GM12878 (cell line): ENCODE data around the gene TPD52L3. TPM values are rescaled to one million over a fixed set of nuclear protein-coding genes. Genes with fewer than 3 reads are reported as not detected.

Experiments used
- ATAC-seq: fragments of 200-7000 bp; cut with Tn5 transposase; 3 replicates; pipeline ENCODE4 v1.9.1; 2020; ENCODE audit warnings: mild to moderate bottlenecking, moderate library complexity
- BruUV-seq: library from RNA; stranded (reverse); fragments of 400-500 nt; replicated peaks from 2 replicates; lab custom pipeline; 2021; lab: Mats Ljungman, UMichigan
- CTCF ChIA-PET: fragments of 300-600 bp; sonication (Branson Sonifier 250); formaldehyde crosslinking; extraction: SDS; loops from one replicate; lab custom pipeline; 2021; ENCODE audit warnings: inconsistent platforms; lab: Yijun Ruan, JAX
- POLR2A ChIA-PET: fragments of 350-600 bp; formaldehyde crosslinking; extraction: SDS; loops from one replicate; lab custom pipeline; 2021; ENCODE audit warnings: inconsistent platforms; lab: Charles Lee
- RAD21 ChIA-PET: fragments of 300-600 bp; sonication (Branson Sonifier 250); formaldehyde crosslinking; loops from one replicate; lab custom pipeline; 2023; ENCODE audit warnings: antibody characterized with exemption; ENCODE audit not compliant: unreplicated experiment; lab: Charles Lee
- SMC1A ChIA-PET: fragments of 300-600 bp; sonication (Branson Sonifier 250); formaldehyde crosslinking; loops from one replicate; lab custom pipeline; 2023; ENCODE audit not compliant: unreplicated experiment, uncharacterized antibody; lab: Charles Lee
- DNase-seq: peaks from one replicate; pipeline ENCODE4 v3.0.0-alpha.2; 2011; ENCODE audit warnings: low read depth, low spot score
- FAIRE-seq: peaks from 3 replicates; lab custom pipeline; 2011; peaks lifted over from hg19 to GRCh38; lab: Jason Lieb, UNC
- H2AFZ ChIP-seq: 2 replicates; pipeline ENCODE4 v1.6.0; 2011; ENCODE audit warnings: low read depth, low read length, control low read depth; ENCODE audit not compliant: control insufficient read depth
- H3K27ac ChIP-seq: 2 replicates; pipeline ENCODE4 v1.5.1; 2011; ENCODE audit warnings: control low read depth; ENCODE audit not compliant: control insufficient read depth, insufficient read depth
- H3K27me3 ChIP-seq, 2 experiments: replicated peaks in 1 of 2; 2 replicates each; pipeline versions ENCODE4 v1.6.0 to v1.6.1; 2011; ENCODE audit warnings: low read length in 1 of 2; ENCODE audit not compliant: control insufficient read depth in 2 of 2, insufficient read depth in 2 of 2
- H3K36me3 ChIP-seq, 2 experiments: 2 replicates each; pipeline ENCODE4 v1.5.1; 2011; ENCODE audit warnings: low read length in 1 of 2; ENCODE audit not compliant: control insufficient read depth in 2 of 2, insufficient read depth in 2 of 2
- H3K4me1 ChIP-seq: 2 replicates; pipeline ENCODE4 v1.6.1; 2011; ENCODE audit warnings: mild to moderate bottlenecking, low read length, moderate library complexity, mixed read lengths; ENCODE audit not compliant: control insufficient read depth, insufficient read depth
- H3K4me2 ChIP-seq: 2 replicates; pipeline ENCODE4 v1.6.0; 2011; ENCODE audit warnings: control low read depth; ENCODE audit not compliant: control insufficient read depth, insufficient read depth
- H3K4me3 ChIP-seq: fragments of 200-600 bp; sonication (generic); 2 replicates; pipeline ENCODE4 v1.5.1; 2016
- H3K79me2 ChIP-seq: 2 replicates; pipeline ENCODE4 v1.6.0; 2011; ENCODE audit warnings: low read length; ENCODE audit not compliant: control insufficient read depth, insufficient read depth
- H3K9ac ChIP-seq: 2 replicates; pipeline ENCODE4 v1.8.0; 2011; ENCODE audit warnings: low read length, control low read depth, mixed read lengths; ENCODE audit not compliant: control insufficient read depth, insufficient read depth
- H3K9me3 ChIP-seq: replicated peaks from 3 replicates; pipeline ENCODE4 v1.5.1; 2011; ENCODE audit warnings: mild to moderate bottlenecking, low read length; ENCODE audit not compliant: control insufficient read depth, insufficient read depth
- H4K20me1 ChIP-seq: 2 replicates; pipeline ENCODE4 v1.6.0; 2011; ENCODE audit not compliant: control insufficient read depth, insufficient read depth
- GATAD2B ChIP-seq: fragments of 450-650 bp; conservative IDR thresholded peaks from 2 replicates; pipeline ENCODE4 v1.6.1; 2017; ENCODE audit warnings: low read depth, mild to moderate bottlenecking, moderate library complexity
- HSF1 ChIP-seq: fragments of 150-350 bp; IDR thresholded peaks from 2 replicates; pipeline ENCODE4 v1.6.1; 2014; ENCODE audit warnings: mild to moderate bottlenecking, low read depth, low read length
- MEF2B ChIP-seq: fragments of 450-650 bp; IDR thresholded peaks from 2 replicates; pipeline ENCODE4 v1.6.1; 2018; ENCODE audit warnings: mild to moderate bottlenecking, moderate library complexity; ENCODE audit not compliant: partially characterized antibody, poor library complexity, severe bottlenecking
- NFXL1 ChIP-seq: fragments of 450-650 bp; IDR thresholded peaks from 2 replicates; pipeline ENCODE4 v1.6.1; 2017; ENCODE audit warnings: antibody characterized with exemption, mild to moderate bottlenecking, borderline replicate concordance
- RAD21 ChIP-seq: IDR thresholded peaks from 2 replicates; pipeline ENCODE4 v1.6.1; 2011; ENCODE audit warnings: mild to moderate bottlenecking, low read depth, low read length, moderate library complexity; ENCODE audit not compliant: insufficient read depth
- SMAD1 ChIP-seq: fragments of 450-650 bp; IDR thresholded peaks from 2 replicates; pipeline ENCODE4 v1.6.1; 2018; ENCODE audit warnings: mild to moderate bottlenecking, low read depth; ENCODE audit not compliant: partially characterized antibody
- USF2 ChIP-seq: IDR thresholded peaks from 2 replicates; pipeline ENCODE4 v1.6.1; 2011; ENCODE audit warnings: low read depth, low read length, improper control_type of control experiment, borderline replicate concordance
- ZBTB33 ChIP-seq: fragments of 450-650 bp; IDR thresholded peaks from 2 replicates; pipeline ENCODE4 v1.6.1; 2017; ENCODE audit warnings: mild to moderate bottlenecking
- in situ Hi-C: fragments of 300-500 bp; cut with MboI; formaldehyde crosslinking; loops from 9 replicates; pipeline ENCODE4 v1.14.3; 2018; ENCODE audit warnings: mixed read lengths
- intact Hi-C: fragments of 100-400 bp; cut with micrococcal nuclease; formaldehyde crosslinking; loops from one replicate; pipeline ENCODE4 v1.14.2; 2022; ENCODE audit not compliant: unreplicated experiment
- polyA plus RNA-seq, 11 experiments: library from polyadenylated mRNA; depleted of rRNA in 4 of 11; unstranded in 6 of 11; stranded (reverse) in 5 of 11; fragments of >200 nt; fragmentation: Nextera tagmentation in 4 of 11; fragmentation: Illumina TruSeq in 1 of 11; extraction: Ambion mirVana in 4 of 11; extraction: Trizol in 1 of 11; gene quantifications; 1 replicate in 1 of 11; 2 replicates in 10 of 11; pipeline versions ENCODE4 v1.2.1 to v1.2.3, GENCODE V29; 2011 to 2016; ENCODE audit warnings: inconsistent platforms in 2 of 11, missing spikeins in 2 of 11, low read depth in 1 of 11
- total RNA-seq, 4 experiments: library from RNA; depleted of rRNA in 3 of 4; stranded (reverse); fragments of >200 nt in 3 of 4; fragmentation: Illumina TruSeq in 1 of 4; extraction: Trizol in 1 of 4; gene quantifications; 2 replicates each; pipeline versions ENCODE4 v1.2.1 to v1.2.3, GENCODE V29; 2013 to 2021

Gene TPD52L3
- total and polyA plus RNA-seq, 10 of the 15 experiments (the other 5 are each of a cell fraction or from before 2014, with no cell fraction given) = not detected

- RAD21 ChIA-PET = interaction anchor here (0.7 kb wide), 1 partner anchor 983 kb away, joined by 4 read pairs; no protein-coding TSS in a partner anchor
- Histone ChIP-seq H3K27me3 (no peaks in the 10 kb centered on the region), H3K79me2 (no peaks in the 10 kb centered on the region), H3K27ac (no peak overlapping the region), H3K4me2 (no peak overlapping the region), H3K9me3 (no peaks in the 10 kb centered on the region), H4K20me1 (no peaks in the 10 kb centered on the region), H3K4me1 (peaks cover 3% of the 10 kb centered on the region; the same call in 1 of the 2 replicates), H2AFZ (no peak overlapping the region), H3K9ac (no peak overlapping the region), H3K36me3 (no peaks in the 10 kb centered on the region), H3K4me3 (no peak overlapping the region)
- POLR2A ChIA-PET = no interaction called here
- DNase-seq = no peak
- in situ Hi-C loops (loop anchor here (25.0 kb wide), 1 partner anchor 417 kb away; the partner anchor contains the start of gene MLANA), intact Hi-C loops (no loop called here)
- TF ChIP-seq HSF1 (no peak), MEF2B (no peak), GATAD2B (no peak), NFXL1 (no peak), USF2 (no peak), ZBTB33 (no peak), RAD21 (no peak), SMAD1 (no peak)
- FAIRE-seq = no peak
- SMC1A ChIA-PET = interaction anchor here (0.8 to 5.7 kb wide), 4 partner anchors 8 to 250 kb away, joined by 3 to 62 read pairs (median 4); no protein-coding TSS in a partner anchor
- ATAC-seq = no peak
- CTCF ChIA-PET = interaction anchor here (3.7 to 7.7 kb wide), 3 partner anchors 108 to 417 kb away, joined by 29 to 142 read pairs (median 50); no protein-coding TSS in a partner anchor
- BruUV-seq = no TSS peak
Observed at GRCh38 chr9:6304232-6304631, 23.9 kb upstream of the TPD52L3 start.
